Measurements from ENCODE around the gene TSSK1B.
"Not testable (repeated sequence)": the region's sequence is repeated elsewhere in the genome, so short reads cannot be mapped to it uniquely, and the experiment has no call there.

Gene TSSK1B

GRCh38 chr5:113404269-113404668, 30.5 kb downstream of the TSSK1B start:
- DNase-seq (ENCODE audit: low read depth in 2 of 2, low spot score in 1 of 2), result no peak

- DNase-seq (ENCODE audit: low read depth in 2 of 2, low spot score in 1 of 2), result not testable (repeated sequence)
These were observed 36.8 kb downstream of the TSSK1B start for GRCh38 chr5:113397986-113398385.

GRCh38 chr5:113397046-113397445, 37.7 kb downstream of the TSSK1B start:
- no peak for DNase-seq (ENCODE audit: low read depth in 2 of 2, low spot score in 1 of 2)

- DNase-seq (ENCODE audit: low read depth in 2 of 2, low spot score in 1 of 2), result no peak
These were observed 40.1 kb downstream of the TSSK1B start for GRCh38 chr5:113394658-113395057.

GRCh38 chr5:113390224-113390623, 44.6 kb downstream of the TSSK1B start:
- DNase-seq (ENCODE audit: low read depth in 2 of 2, low spot score in 1 of 2), result no peak

- DNase-seq (ENCODE audit: low read depth in 2 of 2, low spot score in 1 of 2), result no peak
These were observed 45.7 kb downstream of the TSSK1B start for GRCh38 chr5:113389116-113389515.

GRCh38 chr5:113387844-113388243, 46.9 kb downstream of the TSSK1B start:
- no peak for DNase-seq (ENCODE audit: low read depth in 2 of 2, low spot score in 1 of 2)

GRCh38 chr5:113384782-113385285, 50.0 kb downstream of the TSSK1B start:
- DNase-seq (ENCODE audit: low read depth in 2 of 2, low spot score in 1 of 2), result no peak

- no peak for DNase-seq (ENCODE audit: low read depth in 2 of 2, low spot score in 1 of 2)
These were observed 52.1 kb downstream of the TSSK1B start for GRCh38 chr5:113382731-113383130.
